Ishikawa (cell line): ENCODE results near the gene RAD51B.

Experiments
- CEBPB ChIP-seq: IDR thresholded peaks from 2 replicates; pipeline ENCODE4 v1.6.1; 2012
- CREB1 ChIP-seq: IDR thresholded peaks from 2 replicates; pipeline ENCODE4 v1.6.1; 2012; ENCODE audit warnings: low read depth
- EGR1 ChIP-seq: IDR thresholded peaks from 2 replicates; pipeline ENCODE4 v1.6.1; 2012
- EP300 ChIP-seq: IDR thresholded peaks from 2 replicates; pipeline ENCODE4 v1.6.1; 2012; ENCODE audit warnings: borderline replicate concordance
- FOXM1 ChIP-seq: IDR thresholded peaks from 2 replicates; pipeline ENCODE4 v1.6.1; 2012; ENCODE audit warnings: low read depth, borderline replicate concordance
- MAX ChIP-seq: IDR thresholded peaks from 2 replicates; pipeline ENCODE4 v1.6.1; 2012
- NFIC ChIP-seq: IDR thresholded peaks from 2 replicates; pipeline ENCODE4 v1.6.1; 2012
- RAD21 ChIP-seq: IDR thresholded peaks from 2 replicates; pipeline ENCODE4 v1.6.1; 2012; ENCODE audit warnings: low read depth
- REST ChIP-seq: IDR thresholded peaks from 2 replicates; pipeline ENCODE4 v1.6.1; 2012; ENCODE audit warnings: low read depth, mild to moderate bottlenecking
- TAF1 ChIP-seq: IDR thresholded peaks from 2 replicates; pipeline ENCODE4 v1.6.1; 2012; ENCODE audit warnings: low read depth, mild to moderate bottlenecking
- TCF12 ChIP-seq: IDR thresholded peaks from 2 replicates; pipeline ENCODE4 v1.6.1; 2012; ENCODE audit warnings: low read depth
- TEAD4 ChIP-seq: IDR thresholded peaks from 2 replicates; pipeline ENCODE4 v1.6.1; 2012
- USF1 ChIP-seq: IDR thresholded peaks from 2 replicates; pipeline ENCODE4 v1.6.1; 2012
- YY1 ChIP-seq: IDR thresholded peaks from 2 replicates; pipeline ENCODE4 v1.6.1; 2012; ENCODE audit warnings: low read depth
- ZBTB7A ChIP-seq: IDR thresholded peaks from 2 replicates; pipeline ENCODE4 v1.6.1; 2012; ENCODE audit warnings: low read depth

RAD51B gene

GRCh38 chr14:68144051-68144681 is 324.6 kb downstream of the RAD51B start:
- no peak for TF ChIP-seq MAX
- no peak for TF ChIP-seq EP300
- no peak for TF ChIP-seq NFIC
- no peak for TF ChIP-seq YY1
- no peak for TF ChIP-seq CEBPB
- no peak for TF ChIP-seq CREB1
- no peak for TF ChIP-seq TCF12
- TF ChIP-seq TAF1 = no peak
- no peak for TF ChIP-seq FOXM1
- no peak for TF ChIP-seq RAD21
- no peak for TF ChIP-seq REST

GRCh38 chr14:68145036-68145435 is 325.5 kb downstream of the RAD51B start:
- TF ChIP-seq ZBTB7A = no peak
- 0 out of 2 replicates have a peak, but pooled peaks have one; percentile 8 for TF ChIP-seq RAD21

- TF ChIP-seq ZBTB7A = no peak
- no peak for TF ChIP-seq TCF12
- no peak for TF ChIP-seq YY1
- TF ChIP-seq CEBPB = no peak
- TF ChIP-seq EP300 = no peak
- no peak for TF ChIP-seq MAX
- no peak for TF ChIP-seq FOXM1
- TF ChIP-seq REST = no peak
- TF ChIP-seq USF1 = no peak
- no peak for TF ChIP-seq RAD21
- TF ChIP-seq NFIC = no peak
- no peak for TF ChIP-seq TEAD4
- no peak for TF ChIP-seq CREB1
These were observed 326.0 kb downstream of the RAD51B start for GRCh38 chr14:68145539-68145938.

GRCh38 chr14:68146818-68147217 is 327.2 kb downstream of the RAD51B start:
- TF ChIP-seq FOXM1 (peak; percentile 63), EGR1 (no peak), NFIC (peak; percentile 88), YY1 (no peak), USF1 (no peak), CREB1 (no peak), TAF1 (no peak), ZBTB7A (no peak), EP300 (peak; percentile 80; the same call in 1 of the 2 replicates), RAD21 (peak; percentile 12; the same call in 1 of the 2 replicates), CEBPB (no peak), MAX (no peak), REST (no peak), TEAD4 (peak; percentile 93), TCF12 (peak; percentile 76; the same call in 1 of the 2 replicates)
